Measurements from ENCODE around the gene TMEM120B.

The TMEM120B gene

DNA sequence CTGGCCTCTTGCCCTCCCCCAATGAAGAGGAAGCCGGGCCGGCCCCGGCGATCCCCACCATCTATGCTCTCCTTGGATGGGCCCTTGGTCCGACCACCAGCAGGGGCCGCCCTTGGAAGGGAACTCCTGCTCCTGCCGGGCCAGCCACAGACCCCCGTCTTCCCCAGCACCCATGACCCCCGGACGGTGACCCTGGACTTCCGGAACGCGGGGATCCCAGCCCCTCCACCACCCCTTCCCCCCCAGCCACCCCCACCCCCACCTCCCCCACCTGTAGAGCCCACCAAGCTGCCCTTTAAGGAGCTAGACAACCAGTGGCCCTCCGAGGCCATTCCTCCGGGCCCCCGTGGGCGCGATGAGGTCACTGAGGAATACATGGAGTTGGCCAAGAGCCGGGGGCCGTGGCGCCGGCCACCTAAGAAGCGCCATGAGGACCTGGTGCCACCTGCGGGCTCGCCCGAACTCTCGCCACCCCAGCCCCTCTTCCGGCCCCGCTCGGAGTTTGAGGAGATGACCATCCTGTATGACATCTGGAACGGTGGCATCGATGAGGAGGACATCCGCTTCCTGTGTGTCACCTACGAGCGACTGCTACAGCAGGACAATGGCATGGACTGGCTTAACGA is 110.7 kb downstream of the TMEM120B start:
- no peak for DNase-seq

DNA sequence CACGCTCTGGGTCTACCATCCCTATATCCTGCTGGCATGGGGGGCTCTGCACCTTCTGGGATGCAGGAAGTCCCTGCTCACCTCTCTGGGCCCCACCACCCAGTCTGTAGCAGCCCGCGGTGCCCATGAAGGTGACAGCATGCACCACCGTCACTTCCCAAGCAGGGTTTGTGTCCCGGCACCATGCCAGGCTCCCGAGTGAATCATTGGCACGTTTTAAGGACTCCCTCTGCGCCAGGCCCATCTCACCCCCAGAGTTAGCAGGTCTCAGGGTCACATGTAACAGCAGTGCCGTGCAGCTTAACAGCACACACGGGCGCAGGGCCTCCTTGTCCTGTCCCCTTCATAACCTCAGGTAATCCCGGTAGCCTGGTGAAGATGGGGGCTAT is 111.2 kb downstream of the TMEM120B start:
- no peak for DNase-seq

DNA sequence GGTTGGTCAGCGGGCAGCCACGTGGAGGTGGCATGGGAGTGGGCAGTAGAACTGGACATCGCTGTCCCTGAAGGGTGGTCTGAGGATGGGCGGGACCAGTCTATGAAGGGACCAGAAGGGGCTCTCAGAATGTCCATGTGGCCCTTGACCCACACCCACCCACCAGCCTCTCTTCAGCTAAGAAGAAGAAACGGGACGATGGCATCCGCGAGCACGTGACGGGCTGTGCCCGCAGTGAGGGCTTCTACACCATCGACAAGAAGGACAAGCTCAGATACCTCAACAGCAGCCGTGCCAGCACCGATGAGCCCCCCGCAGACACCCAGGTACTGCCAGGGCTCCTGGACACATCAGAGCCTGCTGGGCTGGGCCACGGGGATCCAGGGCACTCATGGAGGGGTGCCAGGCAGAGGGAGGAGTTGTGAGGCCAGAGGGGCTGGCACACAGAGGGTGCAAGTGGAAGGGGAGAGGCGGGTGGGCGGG is 112.5 kb downstream of the TMEM120B start:
- no peak for DNase-seq

DNA sequence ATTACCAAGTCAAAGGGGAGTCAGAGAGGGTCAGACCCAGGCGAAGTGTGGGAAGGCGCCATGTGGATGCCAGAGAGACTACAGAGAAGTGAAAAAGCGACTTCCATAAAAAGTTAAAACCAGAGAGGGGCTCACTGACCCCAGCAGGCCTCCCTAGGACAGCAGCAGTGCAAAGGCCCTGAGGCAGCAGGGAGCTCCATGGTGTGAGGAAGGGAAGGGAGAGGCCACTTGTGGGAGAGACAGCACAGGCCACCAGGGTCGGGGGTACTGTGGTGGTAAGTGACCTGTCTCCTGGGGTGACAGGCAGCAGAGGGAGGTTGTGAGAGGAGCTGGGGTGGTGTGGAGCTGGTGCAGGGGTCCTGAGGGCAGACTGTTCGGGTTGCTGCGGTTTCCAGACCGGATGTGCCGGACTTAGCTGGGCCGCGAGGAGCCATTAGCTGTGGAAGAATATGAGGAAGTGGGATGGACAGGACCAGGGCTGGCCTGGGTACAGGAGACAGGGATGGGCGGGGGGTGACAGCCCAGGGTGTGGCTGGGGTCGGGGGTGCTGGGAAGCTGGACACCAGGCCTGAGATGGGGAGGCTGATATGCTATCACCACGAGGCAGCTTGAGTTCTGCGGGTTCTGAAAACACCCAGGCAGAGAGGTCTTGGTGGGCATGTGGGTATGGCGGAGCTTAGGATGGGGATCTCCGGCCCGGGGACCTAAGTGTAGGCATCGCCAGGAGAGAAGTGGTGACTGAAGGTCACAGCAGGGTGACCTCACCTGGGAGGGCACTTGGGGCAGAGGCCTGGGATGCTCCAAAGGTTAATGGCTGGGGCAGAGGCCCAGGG is 114.0 kb downstream of the TMEM120B start:
- no peak for DNase-seq

DNA sequence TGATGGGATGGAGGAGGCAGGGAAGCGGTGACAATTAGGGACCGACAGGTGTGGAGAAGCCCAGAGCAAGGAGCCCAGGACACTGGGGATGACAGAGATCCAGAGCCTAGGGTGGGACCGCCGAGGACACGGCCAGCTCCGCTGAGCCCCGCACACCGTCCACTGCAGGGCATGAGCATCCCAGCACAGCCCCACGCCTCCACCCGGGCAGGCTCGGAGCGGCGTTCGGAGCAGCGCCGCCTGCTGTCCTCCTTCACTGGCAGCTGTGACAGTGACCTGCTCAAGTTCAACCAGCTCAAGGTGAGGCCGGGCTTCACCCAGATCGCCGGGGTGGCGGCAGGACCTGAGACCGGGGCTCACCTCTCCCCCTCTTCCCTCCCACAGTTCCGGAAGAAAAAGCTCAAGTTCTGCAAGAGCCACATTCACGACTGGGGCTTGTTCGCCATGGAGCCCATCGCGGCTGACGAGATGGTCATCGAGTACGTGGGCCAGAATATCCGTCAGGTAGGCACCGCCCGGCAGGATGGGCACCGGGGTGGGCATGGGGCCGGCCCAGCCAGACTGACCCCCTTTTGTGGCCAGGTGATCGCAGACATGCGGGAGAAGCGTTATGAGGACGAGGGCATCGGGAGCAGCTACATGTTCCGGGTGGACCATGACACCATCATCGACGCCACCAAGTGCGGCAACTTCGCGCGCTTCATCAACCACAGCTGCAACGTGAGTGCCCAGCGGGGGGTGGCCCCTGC is 115.0 kb downstream of the TMEM120B start:
- no peak for DNase-seq

DNA sequence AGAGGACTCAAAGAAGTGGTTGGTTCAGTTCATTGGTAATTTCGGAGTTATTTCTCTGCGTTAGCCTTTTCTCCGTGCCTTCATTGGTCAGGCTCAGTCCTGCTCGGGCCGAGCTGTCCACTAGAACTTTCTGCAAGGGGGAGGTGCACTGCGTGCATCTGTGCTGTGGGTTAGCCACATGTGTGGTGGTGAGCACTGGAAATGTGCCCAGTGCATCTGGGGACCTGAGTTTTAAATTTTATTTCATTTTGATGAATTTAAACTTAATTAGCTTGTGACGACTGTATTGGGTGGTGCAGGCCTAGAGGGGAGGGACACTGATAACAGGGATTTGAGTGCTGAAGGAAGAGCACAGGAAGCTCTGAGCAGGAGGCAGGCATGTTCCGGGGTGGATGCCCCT is 115.8 kb downstream of the TMEM120B start:
- no peak for DNase-seq

DNA sequence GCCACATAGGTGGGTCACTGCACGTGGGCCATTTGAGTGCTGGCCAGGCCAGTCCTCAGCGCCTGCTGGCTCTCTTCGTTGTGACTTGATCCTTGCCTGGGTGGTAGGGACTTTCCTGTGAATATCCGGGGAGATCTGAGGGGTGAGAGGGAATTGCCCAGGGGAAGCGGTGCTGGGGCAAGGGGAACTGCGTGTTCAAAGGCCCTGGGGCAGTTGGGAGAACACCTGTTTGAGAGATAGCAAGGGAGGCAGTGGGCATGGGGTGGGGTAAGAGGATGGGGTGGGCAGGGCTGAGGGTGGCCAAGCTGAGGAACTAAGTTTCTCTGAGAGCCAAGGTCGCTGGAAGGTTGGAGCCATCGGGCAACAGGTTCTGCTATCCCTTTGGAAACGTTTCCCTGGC is 116.3 kb downstream of the TMEM120B start:
- DNase-seq, result no peak

DNA sequence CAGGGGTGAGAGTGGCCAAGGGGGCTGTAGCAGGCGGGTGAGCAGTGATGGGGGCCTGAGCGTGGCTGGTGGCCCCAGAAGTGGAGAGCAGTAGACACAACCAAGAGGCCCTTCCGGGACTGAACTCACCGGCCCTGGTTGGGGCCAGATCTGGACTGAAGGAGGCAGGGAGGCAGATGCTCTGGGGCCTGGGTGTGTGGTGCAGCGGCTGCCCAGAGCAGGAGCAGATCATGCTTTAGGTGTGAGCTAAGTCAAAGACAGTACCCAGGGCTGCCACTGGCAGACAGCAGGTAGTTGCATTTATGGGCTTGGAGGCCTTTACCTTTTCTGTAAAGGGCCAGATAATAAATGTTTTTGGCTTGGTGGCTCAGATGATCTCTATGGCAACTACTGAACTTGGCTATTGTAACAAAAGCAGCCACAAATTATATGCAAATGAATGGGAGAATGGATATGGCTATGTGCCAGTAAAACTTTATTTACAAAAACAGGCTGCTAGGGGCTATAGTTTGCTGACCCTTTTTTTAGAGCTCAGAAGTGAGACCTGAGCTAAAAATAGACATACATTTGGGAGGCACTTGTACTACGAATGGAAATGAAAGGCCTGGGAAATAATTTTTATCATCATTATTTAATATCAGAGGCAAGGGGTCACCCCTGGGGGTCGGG is 116.8 kb downstream of the TMEM120B start:
- DNase-seq, result no peak

DNA sequence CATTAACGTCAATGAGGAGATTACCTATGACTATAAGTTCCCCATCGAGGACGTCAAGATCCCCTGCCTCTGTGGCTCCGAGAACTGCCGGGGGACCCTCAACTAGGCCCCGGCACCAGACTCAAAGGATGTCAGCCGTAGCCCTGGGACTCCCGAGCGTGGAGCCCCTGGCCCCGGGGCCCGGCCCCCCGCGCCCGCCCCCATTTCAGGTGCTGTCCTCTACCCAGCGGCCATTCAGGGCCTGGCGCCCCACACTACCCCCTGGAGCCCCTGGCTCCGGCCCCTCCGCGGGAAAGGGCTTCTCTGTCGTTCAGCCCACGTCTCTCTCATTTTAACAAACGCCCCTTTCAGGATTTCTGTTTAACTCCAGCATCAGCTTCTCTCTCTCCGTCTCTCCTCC is 117.6 kb downstream of the TMEM120B start:
- DNase-seq, result no peak

DNA sequence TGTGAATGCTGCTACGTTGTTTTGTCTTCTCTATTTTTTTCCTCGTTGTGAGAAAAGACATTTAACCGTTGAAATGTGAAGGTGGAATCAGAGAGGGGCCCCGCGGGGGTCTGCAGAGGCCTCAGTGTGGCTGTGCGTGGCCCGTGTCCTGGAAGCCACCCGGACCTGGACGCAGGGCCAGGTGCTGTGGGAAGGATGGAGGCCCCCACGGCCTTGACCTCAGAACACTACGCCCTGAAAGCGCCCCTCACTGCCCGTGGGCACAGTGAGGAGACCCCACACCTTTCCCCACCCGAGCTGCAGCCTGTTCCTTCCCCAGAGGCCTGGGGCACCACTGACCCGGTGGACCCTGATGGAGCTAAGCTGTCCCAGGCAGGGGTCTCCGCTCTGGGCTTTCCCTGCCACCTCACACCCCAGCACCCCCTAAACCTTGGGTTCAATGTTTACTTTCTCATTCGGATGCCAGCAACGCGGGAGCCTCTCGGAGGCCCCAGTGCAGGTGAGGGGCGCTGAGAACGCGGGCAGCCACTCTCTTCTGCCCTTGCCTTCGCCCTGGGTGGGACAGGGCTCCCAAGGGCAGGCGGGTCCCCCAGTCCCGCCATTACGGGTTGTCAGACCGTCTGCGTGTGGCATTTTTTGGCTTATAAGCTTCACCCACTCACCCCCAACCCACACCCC is 118.2 kb downstream of the TMEM120B start:
- DNase-seq, result no peak
